DMS153 treated with DMSO at 0.1 percent for 48 hours (cell line): ENCODE data around the gene ZNF574.

ENCODE experiments used
- DNase-seq: peaks from one replicate; lab custom pipeline; 2025; ENCODE audit not compliant: unreplicated experiment; lab: John Stamatoyannopoulos, UW

ZNF574 gene

DNA sequence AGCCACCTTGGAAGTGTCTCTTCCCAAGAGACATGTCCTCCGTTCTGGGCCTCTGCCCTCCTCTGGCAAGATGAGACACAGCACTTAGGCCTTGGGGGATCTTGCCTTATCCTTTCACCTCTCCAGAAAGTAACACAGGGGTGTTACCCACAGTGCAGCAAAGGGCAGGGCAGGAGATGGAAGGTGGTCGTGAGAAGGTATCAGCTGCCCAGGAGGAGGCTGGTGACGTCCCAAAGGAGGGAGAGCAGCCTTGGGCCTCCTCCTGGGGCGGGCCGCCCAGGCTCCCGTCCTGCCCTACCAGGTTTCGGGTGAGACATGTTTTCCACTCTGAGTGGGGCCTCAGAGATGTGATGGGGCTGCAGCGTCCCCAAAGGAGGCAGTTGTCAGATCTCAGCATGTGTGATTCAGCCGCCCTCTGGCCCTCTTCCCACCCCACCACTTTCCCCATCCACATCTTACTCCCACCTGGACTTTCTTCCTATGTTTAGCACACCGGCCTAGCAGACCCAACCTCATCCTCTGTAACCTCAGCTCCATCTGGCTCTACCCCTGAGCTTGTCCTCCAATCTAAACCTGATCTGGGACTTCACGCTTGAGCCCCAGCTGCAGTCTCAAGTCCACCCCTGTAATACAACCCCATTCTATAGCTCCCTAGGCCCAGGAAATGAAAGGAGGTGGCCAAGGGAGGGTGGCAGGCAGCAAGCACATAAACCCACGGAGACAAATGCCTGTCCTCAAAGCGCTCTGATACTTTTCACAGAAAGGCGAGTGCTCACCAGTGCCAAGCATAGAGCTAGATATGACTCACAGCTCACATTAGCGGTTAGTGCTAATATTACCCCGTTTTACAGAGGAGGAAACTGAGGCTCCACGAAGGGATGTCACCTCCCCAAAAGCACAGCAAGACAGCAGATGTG is 47.0 kb downstream of the ZNF574 start:
- DNase-seq, result no peak

DNA sequence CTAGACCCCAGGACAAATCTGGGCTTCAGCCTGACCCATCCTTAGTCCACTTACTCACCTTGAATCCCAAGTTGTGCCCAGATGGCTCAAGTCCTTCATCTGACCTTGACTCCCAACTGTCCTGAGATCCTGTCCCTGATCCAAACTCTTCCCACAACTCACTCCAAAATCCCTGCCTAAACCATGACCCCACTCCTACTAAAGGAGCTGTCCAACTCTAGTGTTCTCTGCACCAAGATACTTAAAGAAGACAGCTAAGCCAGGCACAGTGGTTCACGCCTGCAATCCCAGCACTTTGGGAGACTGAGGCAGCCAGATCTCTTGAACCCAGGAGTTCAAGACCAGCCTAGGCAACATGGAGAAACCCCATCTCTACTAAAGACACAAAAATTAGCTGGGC is 47.8 kb downstream of the ZNF574 start:
- DNase-seq, result no peak

DNA sequence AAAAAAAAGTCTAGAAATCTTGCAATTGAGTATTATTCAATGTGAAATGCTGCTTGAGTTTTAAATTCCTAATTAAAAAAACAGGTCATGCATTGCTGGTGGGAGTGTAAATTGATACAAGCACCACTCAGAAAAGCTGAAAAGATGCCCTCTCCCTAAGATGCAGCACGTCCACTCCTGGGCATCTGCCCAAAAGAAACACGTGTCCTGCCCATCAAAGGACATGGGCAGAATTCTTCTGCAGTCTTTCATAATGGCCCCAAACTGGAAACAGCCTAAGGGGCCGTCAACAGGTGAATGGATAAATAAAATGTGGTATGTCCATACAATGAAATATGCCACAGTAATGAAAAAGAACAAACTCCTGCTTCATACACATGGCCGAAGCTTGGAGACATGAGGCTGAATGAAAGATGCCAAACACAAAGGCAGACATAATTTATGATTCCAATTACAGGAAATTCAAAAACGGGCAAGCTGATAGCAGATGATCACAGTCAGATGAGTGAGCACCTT is 48.5 kb downstream of the ZNF574 start:
- DNase-seq, result no peak

DNA sequence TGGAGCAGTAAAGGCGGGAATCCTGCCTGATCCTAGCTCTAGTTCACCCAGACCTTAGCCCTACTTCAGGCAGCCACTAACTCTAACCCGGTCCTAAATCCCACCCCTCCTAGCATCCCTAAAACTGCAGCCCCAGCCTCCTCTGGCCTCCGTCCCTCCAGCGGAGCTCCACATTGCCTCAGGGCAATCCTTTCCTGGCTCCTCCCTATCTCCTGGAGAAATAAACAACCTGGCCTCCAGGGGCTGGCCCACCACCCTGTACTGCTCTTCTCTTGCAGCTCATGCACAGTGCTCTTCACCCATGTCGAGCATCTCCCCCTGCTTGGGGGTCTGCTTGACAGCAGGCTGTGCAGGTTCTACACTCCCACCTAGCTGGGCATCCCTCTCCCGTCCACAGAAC is 49.6 kb downstream of the ZNF574 start:
- DNase-seq, result no peak

DNA sequence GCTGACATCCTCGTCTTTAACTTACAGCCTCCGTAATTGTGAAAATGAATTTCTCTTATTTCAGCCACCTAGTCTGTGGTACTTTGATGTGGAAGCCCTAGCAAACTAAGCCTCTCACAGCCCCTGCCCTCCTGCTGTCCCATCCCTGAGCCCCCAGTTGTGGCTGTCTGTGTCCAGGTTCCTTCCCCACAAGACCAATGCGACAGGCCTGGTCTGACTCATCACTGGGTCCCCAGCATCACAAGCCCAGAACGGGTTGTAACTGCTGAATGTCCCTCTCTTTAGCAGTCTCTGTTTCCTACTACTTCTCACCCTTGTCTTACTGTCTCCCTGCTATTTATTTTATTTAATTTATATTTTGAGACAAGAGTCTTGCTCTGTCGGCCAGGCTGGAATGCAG is 50.6 kb downstream of the ZNF574 start:
- DNase-seq, result no peak

DNA sequence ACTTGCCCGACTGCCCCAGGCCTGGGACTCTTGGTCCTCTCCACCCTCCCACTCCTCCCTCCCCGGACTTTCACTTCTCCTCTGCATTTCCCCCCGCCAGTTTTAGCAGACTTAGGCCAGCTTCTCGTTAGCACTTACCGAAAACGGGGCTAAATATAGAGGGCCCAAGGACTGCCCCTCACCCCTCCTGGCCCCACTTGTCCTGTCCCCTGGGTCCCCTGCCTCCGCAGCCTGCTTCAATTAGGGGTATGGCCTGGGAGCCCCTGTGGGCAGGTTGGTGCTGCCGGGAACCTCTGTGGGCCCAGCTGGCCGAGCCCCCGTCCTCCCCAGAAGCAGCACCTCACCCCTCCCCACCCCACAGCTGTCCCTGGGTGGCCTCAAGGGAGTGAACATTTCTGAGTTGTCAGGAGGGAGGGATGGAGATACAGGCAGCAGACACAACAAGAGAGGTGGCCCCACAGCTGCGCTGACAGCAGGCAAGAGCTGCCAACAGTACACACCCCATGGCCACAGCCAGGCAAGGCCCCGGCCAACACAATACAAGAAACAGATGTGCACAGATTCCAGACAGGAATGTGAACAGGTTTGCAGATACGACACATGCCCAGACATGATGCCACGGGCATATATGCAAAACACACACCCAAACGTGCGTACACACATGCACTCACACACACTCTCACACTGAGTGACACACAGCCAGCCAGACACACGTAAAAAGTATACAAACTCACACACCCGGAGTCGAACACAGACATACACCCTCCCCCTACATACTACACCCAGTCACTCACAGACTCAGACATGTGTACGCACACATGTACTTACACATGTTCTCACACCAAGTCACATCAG is 53.7 kb downstream of the ZNF574 start:
- DNase-seq, result no peak

DNA sequence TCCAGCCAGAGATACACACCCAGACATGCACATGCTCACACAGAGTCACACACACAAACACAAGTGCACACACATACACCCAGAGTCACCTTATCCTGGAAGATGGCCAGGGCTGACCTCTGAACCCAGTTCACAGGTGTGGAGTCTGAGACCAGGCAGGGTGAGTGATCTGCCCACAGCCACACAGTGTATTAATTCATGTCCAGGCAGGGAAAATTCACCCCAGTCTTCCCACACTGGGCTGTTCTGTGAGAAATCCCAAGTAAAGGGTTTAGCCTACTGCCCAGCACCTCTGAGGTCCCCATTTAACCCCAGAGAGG is 54.2 kb downstream of the ZNF574 start:
- no peak for DNase-seq
